OCI-LY1 (cell line): ENCODE measurements around the gene BOC.

Experiments used
- EZH2 ChIP-seq: fragments of 200-600 bp; sonication (generic), shearing (Covaris generic); IDR thresholded peaks from 2 replicates; pipeline ENCODE4 v1.8.0; 2017; ENCODE audit warnings: borderline replicate concordance, mixed run types, mild to moderate bottlenecking, antibody characterized with exemption, low read length, moderate library complexity, mixed read lengths
- TF ChIP-seq, protein P1 (sequence below): fragments of 200-600 bp; sonication (generic), shearing (Covaris generic); IDR thresholded peaks from 2 replicates; pipeline ENCODE4 v1.5.1; 2017; ENCODE audit warnings: mild to moderate bottlenecking, antibody characterized with exemption, low read length, moderate library complexity, mixed read lengths

DNA sequence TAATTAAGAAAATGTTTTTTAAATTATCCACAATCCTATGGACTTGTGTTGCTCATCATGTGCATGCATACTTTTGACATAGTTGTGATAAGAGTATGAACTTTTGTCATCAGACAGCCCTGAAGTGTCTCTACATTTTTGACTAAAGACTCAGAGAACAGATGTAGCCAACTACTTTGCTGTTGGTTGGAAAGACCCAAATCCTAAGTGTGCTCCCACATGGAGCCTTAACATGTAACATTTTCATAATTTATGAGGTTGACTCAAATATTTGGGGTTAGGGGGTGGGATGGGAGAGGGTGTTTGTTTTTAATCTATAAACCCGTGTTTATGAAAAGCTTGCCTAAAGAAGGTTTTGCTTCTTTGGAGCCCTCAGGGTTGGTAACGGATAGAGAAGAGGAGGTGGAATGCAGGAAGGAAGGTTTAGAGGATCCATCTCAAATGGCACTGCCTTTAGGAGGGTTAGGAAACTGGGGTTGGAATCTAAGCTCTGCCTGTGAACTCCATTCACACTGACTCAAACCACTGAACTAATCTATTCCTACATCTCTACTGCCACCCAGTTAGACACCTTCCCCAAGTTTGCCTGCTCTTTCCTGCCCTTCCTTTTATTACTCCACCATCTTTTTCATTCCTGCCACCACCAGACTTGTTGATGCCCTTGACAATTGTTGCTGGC lies 3.7 kb downstream of the BOC start:
- TF ChIP-seq, protein P1, sequence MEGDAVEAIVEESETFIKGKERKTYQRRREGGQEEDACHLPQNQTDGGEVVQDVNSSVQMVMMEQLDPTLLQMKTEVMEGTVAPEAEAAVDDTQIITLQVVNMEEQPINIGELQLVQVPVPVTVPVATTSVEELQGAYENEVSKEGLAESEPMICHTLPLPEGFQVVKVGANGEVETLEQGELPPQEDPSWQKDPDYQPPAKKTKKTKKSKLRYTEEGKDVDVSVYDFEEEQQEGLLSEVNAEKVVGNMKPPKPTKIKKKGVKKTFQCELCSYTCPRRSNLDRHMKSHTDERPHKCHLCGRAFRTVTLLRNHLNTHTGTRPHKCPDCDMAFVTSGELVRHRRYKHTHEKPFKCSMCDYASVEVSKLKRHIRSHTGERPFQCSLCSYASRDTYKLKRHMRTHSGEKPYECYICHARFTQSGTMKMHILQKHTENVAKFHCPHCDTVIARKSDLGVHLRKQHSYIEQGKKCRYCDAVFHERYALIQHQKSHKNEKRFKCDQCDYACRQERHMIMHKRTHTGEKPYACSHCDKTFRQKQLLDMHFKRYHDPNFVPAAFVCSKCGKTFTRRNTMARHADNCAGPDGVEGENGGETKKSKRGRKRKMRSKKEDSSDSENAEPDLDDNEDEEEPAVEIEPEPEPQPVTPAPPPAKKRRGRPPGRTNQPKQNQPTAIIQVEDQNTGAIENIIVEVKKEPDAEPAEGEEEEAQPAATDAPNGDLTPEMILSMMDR, result no peak
- TF ChIP-seq EZH2, result no peak
